Adrenal gland (tissue), 5 donors: ENCODE results near the gene NELL2.

Experiments used
- POLR2A ChIP-seq, 2 donors: fragments of 450-650 bp; IDR thresholded peaks; one replicate each; pipeline ENCODE4 v1.6.1; 2017; ENCODE audit warnings: antibody characterized with exemption in 2 of 2, mild to moderate bottlenecking in 2 of 2, moderate library complexity in 1 of 2
- TF ChIP-seq, protein P1 (sequence below), 6 experiments: fragments of 450-650 bp in 4 of 6; fragments of 200-600 bp in 2 of 6; sonication (generic) in 1 of 6; IDR thresholded peaks; 1 replicate in 5 of 6; 2 replicates in 1 of 6; pipeline versions ENCODE4 v1.5.1 to v1.8.0; 2016 to 2021; ENCODE audit warnings: antibody characterized with exemption in 6 of 6, mild to moderate bottlenecking in 2 of 6, moderate library complexity in 1 of 6
- donor health status: DM: no; HTN: no; CAD: no.

DNA sequence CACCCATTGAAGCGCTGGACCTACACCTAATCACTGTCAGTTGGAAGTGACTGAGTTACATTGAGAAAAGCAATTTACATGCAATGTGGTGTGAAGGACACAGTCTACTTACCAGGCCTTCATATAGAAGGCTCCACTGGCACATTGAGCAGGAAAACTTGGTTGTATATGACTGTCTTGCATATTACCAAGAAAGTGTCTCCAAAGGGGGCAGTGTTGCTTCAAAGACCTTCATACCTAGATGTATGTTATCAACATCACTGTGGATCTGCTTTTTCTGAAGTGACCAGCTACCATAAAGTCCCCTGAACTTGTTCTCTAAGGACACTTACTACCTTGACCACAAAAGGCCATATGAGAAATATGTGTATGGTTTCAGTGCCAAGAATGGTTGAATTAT, 64.1 kb downstream of the NELL2 start:
- TF ChIP-seq, protein P1, sequence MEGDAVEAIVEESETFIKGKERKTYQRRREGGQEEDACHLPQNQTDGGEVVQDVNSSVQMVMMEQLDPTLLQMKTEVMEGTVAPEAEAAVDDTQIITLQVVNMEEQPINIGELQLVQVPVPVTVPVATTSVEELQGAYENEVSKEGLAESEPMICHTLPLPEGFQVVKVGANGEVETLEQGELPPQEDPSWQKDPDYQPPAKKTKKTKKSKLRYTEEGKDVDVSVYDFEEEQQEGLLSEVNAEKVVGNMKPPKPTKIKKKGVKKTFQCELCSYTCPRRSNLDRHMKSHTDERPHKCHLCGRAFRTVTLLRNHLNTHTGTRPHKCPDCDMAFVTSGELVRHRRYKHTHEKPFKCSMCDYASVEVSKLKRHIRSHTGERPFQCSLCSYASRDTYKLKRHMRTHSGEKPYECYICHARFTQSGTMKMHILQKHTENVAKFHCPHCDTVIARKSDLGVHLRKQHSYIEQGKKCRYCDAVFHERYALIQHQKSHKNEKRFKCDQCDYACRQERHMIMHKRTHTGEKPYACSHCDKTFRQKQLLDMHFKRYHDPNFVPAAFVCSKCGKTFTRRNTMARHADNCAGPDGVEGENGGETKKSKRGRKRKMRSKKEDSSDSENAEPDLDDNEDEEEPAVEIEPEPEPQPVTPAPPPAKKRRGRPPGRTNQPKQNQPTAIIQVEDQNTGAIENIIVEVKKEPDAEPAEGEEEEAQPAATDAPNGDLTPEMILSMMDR (IDR thresholded peaks at IDR 0.05), result no peak
- no peak for TF ChIP-seq POLR2A (IDR thresholded peaks at IDR 0.05)
